ENCODE results near the gene GDAP1L1.
"Not testable (repeated sequence)": the region's sequence is repeated elsewhere in the genome, so short reads cannot be mapped to it uniquely, and the experiment has no call there.

The GDAP1L1 gene

GRCh38 chr20:44309763-44310663 lies 62.9 kb downstream of the GDAP1L1 start:
- peak; percentile 56 for DNase-seq

DNA sequence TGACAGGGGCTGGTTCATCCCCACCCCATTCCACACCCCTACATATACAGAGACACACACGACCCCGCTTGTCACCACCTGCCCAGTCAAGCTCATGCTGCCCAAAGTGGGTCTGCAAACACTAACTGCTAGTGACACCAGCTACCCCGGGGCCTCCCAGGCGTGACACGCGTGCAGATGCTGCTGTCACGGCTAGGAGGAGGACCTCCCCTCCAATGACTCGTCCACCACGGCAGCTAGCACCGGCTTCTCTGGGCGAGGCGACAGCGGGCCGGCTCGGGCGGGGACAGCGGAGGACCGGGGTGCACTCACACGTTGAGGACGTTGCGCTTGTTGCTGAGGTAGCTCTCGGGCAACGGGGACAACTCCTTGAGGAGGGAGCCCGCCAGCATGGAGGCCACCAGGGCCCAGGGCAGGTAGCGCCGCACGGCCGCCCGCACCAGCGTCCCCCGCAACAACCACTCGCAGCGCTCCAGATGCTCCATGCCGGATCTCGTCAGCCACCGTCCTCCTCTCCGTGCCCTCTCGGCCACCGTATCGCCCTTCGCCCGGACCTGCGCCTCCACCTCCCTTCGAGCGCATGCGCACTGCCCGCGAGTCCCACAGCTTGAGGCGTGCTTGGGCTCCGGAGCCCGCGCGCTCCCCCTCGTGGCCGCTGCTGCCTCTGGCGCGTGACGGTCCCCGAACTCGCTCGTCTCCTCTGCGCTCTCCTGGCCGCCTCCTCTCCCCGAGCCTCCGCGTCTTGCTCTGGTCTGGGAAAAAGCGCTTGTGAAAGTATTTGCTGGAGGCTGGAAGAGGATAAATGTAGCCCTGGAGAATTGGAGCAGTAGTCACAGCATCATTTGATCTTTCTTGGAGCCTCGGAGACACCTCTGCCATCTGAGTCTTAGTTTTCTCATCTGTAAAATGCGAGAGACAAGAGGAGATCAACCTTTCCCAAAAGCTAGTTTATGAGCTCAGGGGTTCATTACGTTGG lies 63.8 kb downstream of the GDAP1L1 start, which contains the start of gene FITM2:
FITM2 (minus strand) TSS at position 539 of the 976 bp plus-strand sequence; CDS start at position 485, 54 bp downstream.
- DNase-seq, result peak; percentile 97

DNA sequence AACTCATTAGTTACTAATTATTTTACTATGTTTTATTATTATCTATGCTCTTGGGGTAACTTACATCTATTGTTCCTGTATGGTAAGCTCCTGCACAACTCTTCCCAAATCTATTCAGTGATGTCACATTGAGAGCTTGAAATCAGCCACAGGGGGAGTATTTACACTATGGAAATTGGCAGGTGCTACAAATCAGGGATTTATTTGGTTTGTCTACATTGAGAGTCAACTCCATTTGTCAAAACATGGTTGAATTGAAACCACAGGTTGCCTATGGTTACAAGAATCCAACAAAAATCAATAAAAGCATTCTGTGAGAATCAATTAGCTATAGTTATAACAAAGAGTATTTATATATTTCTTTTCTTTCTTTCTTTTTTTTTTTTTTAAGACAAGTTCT lies 67.8 kb downstream of the GDAP1L1 start:
- DNase-seq, result no peak

DNA sequence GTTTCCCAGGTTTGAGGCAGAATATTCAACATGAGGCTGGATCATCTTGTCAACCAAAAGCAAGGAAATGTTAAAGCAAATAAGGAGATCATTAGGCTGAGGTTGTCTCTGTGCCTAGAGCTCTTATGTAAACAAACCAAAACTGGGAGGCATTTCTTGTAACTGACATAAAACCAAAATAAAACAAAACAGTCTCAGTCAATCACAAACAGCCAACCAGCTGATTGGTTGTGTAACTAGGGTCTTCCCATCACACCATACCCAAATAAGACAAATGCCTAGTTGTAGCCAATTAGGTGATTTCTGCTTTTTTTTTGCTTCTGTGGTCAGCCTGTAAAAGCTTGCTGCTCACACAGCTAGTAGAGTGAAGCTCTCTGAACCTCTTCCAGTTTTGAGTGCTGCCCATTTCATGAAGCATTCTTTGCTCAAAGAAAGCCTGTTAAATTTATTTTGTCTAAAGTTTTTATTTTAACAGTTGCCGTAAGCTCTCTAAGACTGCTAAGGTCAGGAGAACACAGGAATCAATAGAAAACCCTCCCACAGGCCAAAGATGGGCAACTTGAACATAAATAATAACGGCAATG lies 72.8 kb downstream of the GDAP1L1 start:
- no peak for DNase-seq

GRCh38 chr20:44324343-44324742 lies 77.2 kb downstream of the GDAP1L1 start:
- no peak for DNase-seq

- DNase-seq, result no peak
Measured at GRCh38 chr20:44326391-44327159, 79.5 kb downstream of the GDAP1L1 start.

GRCh38 chr20:44327748-44328147 lies 80.6 kb downstream of the GDAP1L1 start:
- not testable (repeated sequence) for DNase-seq

GRCh38 chr20:44328428-44328827 lies 81.3 kb downstream of the GDAP1L1 start:
- DNase-seq, result no peak
